HCT116 (cell line): ENCODE data around the gene IGSF3.
"Not testable (repeated sequence)": the region's sequence is repeated elsewhere in the genome, so short reads cannot be mapped to it uniquely, and the experiment has no call there.

ENCODE experiments used
- POLR2A ChIP-seq: IDR thresholded peaks from 2 replicates; pipeline ENCODE4 v1.7.0; 2011; ENCODE audit warnings: borderline replicate concordance; ENCODE audit not compliant: insufficient read depth, insufficient read length; ENCODE audit errors: extremely low read depth
- YY1 ChIP-seq: IDR thresholded peaks from 2 replicates; pipeline ENCODE4 v1.6.1; 2011; ENCODE audit warnings: low read length, low read depth, moderate library complexity, mild to moderate bottlenecking; ENCODE audit not compliant: insufficient replicate concordance; ENCODE audit errors: extremely low read depth
- TF ChIP-seq, protein P1 (sequence below): IDR thresholded peaks from 2 replicates; pipeline ENCODE4 v1.6.1; 2012; ENCODE audit warnings: low read depth
- TF ChIP-seq, protein P2 (sequence below), 3 experiments: fragments of 200-600 bp in 1 of 3; sonication (generic) in 1 of 3; IDR thresholded peaks in 2 of 3; conservative IDR thresholded peaks in 1 of 3; 2 replicates each; pipeline ENCODE4 v1.5.1; 2012 to 2017; ENCODE audit warnings: low read depth in 2 of 3, low read length in 2 of 3, antibody characterized with exemption in 1 of 3, borderline replicate concordance in 1 of 3, control low read depth in 1 of 3, mild to moderate bottlenecking in 1 of 3, mixed read lengths in 1 of 3, mixed run types in 1 of 3, moderate library complexity in 1 of 3; ENCODE audit not compliant: insufficient read depth in 1 of 3

DNA sequence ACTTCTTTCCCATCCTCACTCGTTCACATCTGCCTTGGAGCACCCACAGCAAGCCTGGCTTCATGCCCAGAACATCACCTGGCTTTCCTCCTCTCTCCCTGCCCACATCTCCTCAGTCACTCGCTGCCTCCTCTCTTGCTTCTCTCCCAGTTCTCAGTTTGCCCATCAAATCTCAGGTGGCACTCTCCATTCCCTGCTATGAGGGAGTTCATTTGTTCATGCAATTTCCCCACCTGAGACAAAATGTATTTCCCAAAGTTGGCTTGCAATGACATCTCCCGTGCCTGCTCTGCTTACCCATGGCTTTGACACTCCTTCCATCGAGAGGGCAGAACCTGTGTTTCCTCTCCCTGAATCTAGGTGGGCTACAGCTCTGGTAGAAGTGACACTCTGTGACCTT, 33.1 kb downstream of the IGSF3 start:
- not testable (repeated sequence) for TF ChIP-seq POLR2A, YY1
- TF ChIP-seq, protein P1, sequence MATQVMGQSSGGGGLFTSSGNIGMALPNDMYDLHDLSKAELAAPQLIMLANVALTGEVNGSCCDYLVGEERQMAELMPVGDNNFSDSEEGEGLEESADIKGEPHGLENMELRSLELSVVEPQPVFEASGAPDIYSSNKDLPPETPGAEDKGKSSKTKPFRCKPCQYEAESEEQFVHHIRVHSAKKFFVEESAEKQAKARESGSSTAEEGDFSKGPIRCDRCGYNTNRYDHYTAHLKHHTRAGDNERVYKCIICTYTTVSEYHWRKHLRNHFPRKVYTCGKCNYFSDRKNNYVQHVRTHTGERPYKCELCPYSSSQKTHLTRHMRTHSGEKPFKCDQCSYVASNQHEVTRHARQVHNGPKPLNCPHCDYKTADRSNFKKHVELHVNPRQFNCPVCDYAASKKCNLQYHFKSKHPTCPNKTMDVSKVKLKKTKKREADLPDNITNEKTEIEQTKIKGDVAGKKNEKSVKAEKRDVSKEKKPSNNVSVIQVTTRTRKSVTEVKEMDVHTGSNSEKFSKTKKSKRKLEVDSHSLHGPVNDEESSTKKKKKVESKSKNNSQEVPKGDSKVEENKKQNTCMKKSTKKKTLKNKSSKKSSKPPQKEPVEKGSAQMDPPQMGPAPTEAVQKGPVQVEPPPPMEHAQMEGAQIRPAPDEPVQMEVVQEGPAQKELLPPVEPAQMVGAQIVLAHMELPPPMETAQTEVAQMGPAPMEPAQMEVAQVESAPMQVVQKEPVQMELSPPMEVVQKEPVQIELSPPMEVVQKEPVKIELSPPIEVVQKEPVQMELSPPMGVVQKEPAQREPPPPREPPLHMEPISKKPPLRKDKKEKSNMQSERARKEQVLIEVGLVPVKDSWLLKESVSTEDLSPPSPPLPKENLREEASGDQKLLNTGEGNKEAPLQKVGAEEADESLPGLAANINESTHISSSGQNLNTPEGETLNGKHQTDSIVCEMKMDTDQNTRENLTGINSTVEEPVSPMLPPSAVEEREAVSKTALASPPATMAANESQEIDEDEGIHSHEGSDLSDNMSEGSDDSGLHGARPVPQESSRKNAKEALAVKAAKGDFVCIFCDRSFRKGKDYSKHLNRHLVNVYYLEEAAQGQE: not testable (repeated sequence)
- TF ChIP-seq, protein P2, sequence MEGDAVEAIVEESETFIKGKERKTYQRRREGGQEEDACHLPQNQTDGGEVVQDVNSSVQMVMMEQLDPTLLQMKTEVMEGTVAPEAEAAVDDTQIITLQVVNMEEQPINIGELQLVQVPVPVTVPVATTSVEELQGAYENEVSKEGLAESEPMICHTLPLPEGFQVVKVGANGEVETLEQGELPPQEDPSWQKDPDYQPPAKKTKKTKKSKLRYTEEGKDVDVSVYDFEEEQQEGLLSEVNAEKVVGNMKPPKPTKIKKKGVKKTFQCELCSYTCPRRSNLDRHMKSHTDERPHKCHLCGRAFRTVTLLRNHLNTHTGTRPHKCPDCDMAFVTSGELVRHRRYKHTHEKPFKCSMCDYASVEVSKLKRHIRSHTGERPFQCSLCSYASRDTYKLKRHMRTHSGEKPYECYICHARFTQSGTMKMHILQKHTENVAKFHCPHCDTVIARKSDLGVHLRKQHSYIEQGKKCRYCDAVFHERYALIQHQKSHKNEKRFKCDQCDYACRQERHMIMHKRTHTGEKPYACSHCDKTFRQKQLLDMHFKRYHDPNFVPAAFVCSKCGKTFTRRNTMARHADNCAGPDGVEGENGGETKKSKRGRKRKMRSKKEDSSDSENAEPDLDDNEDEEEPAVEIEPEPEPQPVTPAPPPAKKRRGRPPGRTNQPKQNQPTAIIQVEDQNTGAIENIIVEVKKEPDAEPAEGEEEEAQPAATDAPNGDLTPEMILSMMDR (IDR thresholded peaks at IDR 0.05 in 2 of 3, conservative IDR thresholded peaks at IDR 0.05 in 1 of 3; ENCODE audit: borderline replicate concordance in 1 of 3, insufficient read depth in 1 of 3, low read depth in 2 of 3, low read length in 2 of 3): not testable (repeated sequence)
